H9 (cell line): Measurements from ENCODE around the gene ADGRB3. TPM values are rescaled to one million over a fixed set of nuclear protein-coding genes. Genes with fewer than 3 reads are reported as not detected.

Experiments used
- DNase-seq: peaks from one replicate; pipeline ENCODE4 v3.0.0-alpha.2; 2017
- H2AFZ ChIP-seq: one replicate; pipeline ENCODE4 v1.6.1; 2013; ENCODE audit warnings: mild to moderate bottlenecking, low read length, control low read depth, moderate library complexity
- H2AK5ac ChIP-seq: 2 replicates; pipeline ENCODE4 v1.6.1; 2013; ENCODE audit warnings: low read length, control low read depth, mixed read lengths; ENCODE audit not compliant: insufficient read length
- H2BK120ac ChIP-seq: one replicate; pipeline ENCODE4 v1.6.1; 2013; ENCODE audit warnings: low read depth, mild to moderate bottlenecking, low read length, control low read depth, inconsistent platforms; ENCODE audit not compliant: poor library complexity, severe bottlenecking
- H2BK12ac ChIP-seq: 2 replicates; pipeline ENCODE4 v1.6.1; 2013; ENCODE audit warnings: low read length, control low read depth, mixed read lengths, low read depth; ENCODE audit not compliant: insufficient read length
- H2BK15ac ChIP-seq: 2 replicates; pipeline ENCODE4 v1.6.1; 2013; ENCODE audit warnings: low read depth, low read length, control low read depth
- H2BK20ac ChIP-seq: one replicate; pipeline ENCODE4 v1.6.1; 2013; ENCODE audit warnings: low read depth, mild to moderate bottlenecking, low read length, control low read depth, inconsistent platforms; ENCODE audit not compliant: poor library complexity, severe bottlenecking
- H2BK5ac ChIP-seq: 2 replicates; pipeline ENCODE4 v1.6.1; 2013; ENCODE audit warnings: low read length, control low read depth, mixed read lengths; ENCODE audit not compliant: insufficient read length
- H3K14ac ChIP-seq: 2 replicates; pipeline ENCODE4 v1.6.1; 2013; ENCODE audit warnings: low read length, control low read depth; ENCODE audit not compliant: insufficient read depth
- H3K18ac ChIP-seq: 2 replicates; pipeline ENCODE4 v1.6.1; 2013; ENCODE audit warnings: low read depth, mild to moderate bottlenecking, mixed read lengths, low read length, control low read depth; ENCODE audit not compliant: insufficient read length
- H3K23ac ChIP-seq: 2 replicates; pipeline ENCODE4 v1.6.1; 2013; ENCODE audit warnings: low read length, control low read depth, mixed read lengths, low read depth; ENCODE audit not compliant: insufficient read length
- H3K23me2 ChIP-seq: 2 replicates; pipeline ENCODE4 v1.6.1; 2013; ENCODE audit warnings: low read depth, mild to moderate bottlenecking, mixed read lengths, low read length, control low read depth; ENCODE audit not compliant: insufficient read length, poor library complexity, severe bottlenecking
- H3K27ac ChIP-seq: 2 replicates; pipeline ENCODE4 v1.5.1; 2013; ENCODE audit warnings: low read length, control low read depth, mixed read lengths, low read depth; ENCODE audit not compliant: insufficient read length
- H3K27me3 ChIP-seq: 2 replicates; pipeline ENCODE4 v1.6.1; 2013; ENCODE audit warnings: low read length, control low read depth, inconsistent platforms; ENCODE audit not compliant: insufficient read depth
- H3K4ac ChIP-seq: 2 replicates; pipeline ENCODE4 v1.6.1; 2013; ENCODE audit warnings: low read depth, mild to moderate bottlenecking, control low read depth, inconsistent platforms, low read length, moderate library complexity
- H3K4me1 ChIP-seq: 2 replicates; pipeline ENCODE4 v1.6.1; 2013; ENCODE audit warnings: low read length, control low read depth, inconsistent platforms; ENCODE audit not compliant: insufficient read depth
- H3K4me2 ChIP-seq: 2 replicates; pipeline ENCODE4 v1.6.1; 2013; ENCODE audit warnings: low read length, control low read depth, mixed read lengths; ENCODE audit not compliant: insufficient read length, insufficient read depth
- H3K56ac ChIP-seq: 2 replicates; pipeline ENCODE4 v1.6.1; 2013; ENCODE audit warnings: low read depth, mild to moderate bottlenecking, mixed read lengths, low read length, control low read depth; ENCODE audit not compliant: insufficient read length
- H3K79me1 ChIP-seq: 2 replicates; pipeline ENCODE4 v1.6.1; 2013; ENCODE audit warnings: low read depth, mild to moderate bottlenecking, moderate library complexity, low read length, control low read depth, inconsistent platforms; ENCODE audit not compliant: insufficient read depth, poor library complexity, severe bottlenecking
- H3K79me2 ChIP-seq: 2 replicates; pipeline ENCODE4 v1.6.1; 2013; ENCODE audit warnings: low read length, control low read depth, inconsistent platforms; ENCODE audit not compliant: insufficient read depth
- H3K9ac ChIP-seq: 2 replicates; pipeline ENCODE4 v1.6.1; 2013; ENCODE audit warnings: low read length, control low read depth, mixed read lengths; ENCODE audit not compliant: insufficient read length; ENCODE audit errors: extremely low read depth
- H3K9me3 ChIP-seq: one replicate; pipeline ENCODE4 v1.6.1; 2013; ENCODE audit warnings: low read depth, low read length, inconsistent platforms; ENCODE audit not compliant: control insufficient read depth
- H3T11ph ChIP-seq: one replicate; pipeline ENCODE4 v1.6.1; 2013; ENCODE audit warnings: mild to moderate bottlenecking, low read length, control low read depth, inconsistent platforms
- H4K20me1 ChIP-seq: one replicate; pipeline ENCODE4 v1.6.1; 2013; ENCODE audit not compliant: control insufficient read depth, insufficient read length, insufficient read depth
- H4K5ac ChIP-seq: 2 replicates; pipeline ENCODE4 v1.6.1; 2013; ENCODE audit warnings: low read depth, mild to moderate bottlenecking, mixed read lengths, low read length, control low read depth; ENCODE audit not compliant: insufficient read length
- H4K8ac ChIP-seq: replicated peaks from 2 replicates; pipeline ENCODE4 v1.6.1; 2013; ENCODE audit warnings: low read length, control low read depth, mixed read lengths, low read depth; ENCODE audit not compliant: insufficient read length
- H4K91ac ChIP-seq: 2 replicates; pipeline ENCODE4 v1.6.1; 2013; ENCODE audit warnings: low read depth, mild to moderate bottlenecking, moderate library complexity, mixed read lengths, low read length, control low read depth; ENCODE audit not compliant: insufficient read length
- H3K27ac Mint-ChIP-seq, 3 experiments: 2 replicates in 2 of 3; 3 replicates in 1 of 3; pipeline ENCODE4 v1.8.0; 2020 to 2021; ENCODE audit warnings: mixed read lengths in 3 of 3, mild to moderate bottlenecking in 1 of 3, moderate library complexity in 1 of 3
- H3K27me3 Mint-ChIP-seq: 2 replicates; pipeline ENCODE4 v1.8.0; 2021; ENCODE audit warnings: low read depth, mild to moderate bottlenecking, moderate library complexity, mixed read lengths
- H3K36me3 Mint-ChIP-seq, 3 experiments: 2 replicates in 2 of 3; 3 replicates in 1 of 3; pipeline ENCODE4 v1.8.0; 2020 to 2021; ENCODE audit warnings: low read depth in 3 of 3, mixed read lengths in 3 of 3; ENCODE audit not compliant: insufficient read depth in 1 of 3
- H3K4me1 Mint-ChIP-seq, 2 experiments: 2 replicates each; pipeline ENCODE4 v1.8.0; 2020; ENCODE audit warnings: mixed read lengths in 2 of 2
- H3K4me3 Mint-ChIP-seq, 2 experiments: 2 replicates in 1 of 2; 3 replicates in 1 of 2; pipeline ENCODE4 v1.8.0; 2020 to 2021; ENCODE audit warnings: mild to moderate bottlenecking in 2 of 2, mixed read lengths in 2 of 2, moderate library complexity in 1 of 2
- H3K9me3 Mint-ChIP-seq, 2 experiments: 2 replicates in 1 of 2; 3 replicates in 1 of 2; pipeline ENCODE4 v1.8.0; 2020; ENCODE audit warnings: mild to moderate bottlenecking in 2 of 2, mixed read lengths in 2 of 2, moderate library complexity in 1 of 2
- CTCF ChIP-seq: fragments of 200-600 bp; sonication (generic); conservative IDR thresholded peaks from 3 replicates; pipeline ENCODE4 v1.8.0; 2021; ENCODE audit warnings: antibody characterized with exemption, mild to moderate bottlenecking
- total RNA-seq: library from RNA; stranded (reverse); gene quantifications from 2 replicates; pipeline ENCODE4 v1.2.1, GENCODE V29; 2021

ADGRB3 gene
- total RNA-seq, 1 experiment from 2014 or later, result 0.37 TPM

- no peaks in the 10 kb centered on the region for H3K4me1 ChIP-seq
- no peaks in the 10 kb centered on the region for H3K9me3 ChIP-seq
- no peak overlapping the region for H2AFZ ChIP-seq
- peaks cover 2 to 3% of the 10 kb centered on the region in 2 experiments for H3K4me1 Mint-ChIP-seq
- H2AK5ac ChIP-seq, result no peak overlapping the region
- H3T11ph ChIP-seq, result no peak overlapping the region
- no peak overlapping the region for H3K4me2 ChIP-seq
- no peaks in the 10 kb centered on the region for H3K36me3 Mint-ChIP-seq
- no peak for TF ChIP-seq CTCF
- H3K4ac ChIP-seq, result no peak overlapping the region
- H4K91ac ChIP-seq, result no peak overlapping the region
- H4K8ac ChIP-seq, result no peak overlapping the region
- H3K9ac ChIP-seq, result no peak overlapping the region
- H2BK20ac ChIP-seq, result no peak overlapping the region
- no peak overlapping the region for H3K23ac ChIP-seq
- no peak overlapping the region for H2BK5ac ChIP-seq
- H3K23me2 ChIP-seq, result no peaks in the 10 kb centered on the region
- no peaks in the 10 kb centered on the region for H3K79me2 ChIP-seq
- H2BK120ac ChIP-seq, result no peak overlapping the region
- no peak overlapping the region for H3K56ac ChIP-seq
- H3K18ac ChIP-seq, result no peak overlapping the region
- no peaks in the 10 kb centered on the region for H4K20me1 ChIP-seq
- H3K27me3 Mint-ChIP-seq, result no peaks in the 10 kb centered on the region
- no peak overlapping the region for H3K27ac Mint-ChIP-seq
- no peak overlapping the region for H3K4me3 Mint-ChIP-seq
- no peak overlapping the region for H3K14ac ChIP-seq
- H3K27ac ChIP-seq, result no peak overlapping the region
- no peak overlapping the region for H4K5ac ChIP-seq
- H3K9me3 Mint-ChIP-seq, result no peaks in the 10 kb centered on the region
- H2BK12ac ChIP-seq, result no peak overlapping the region
- H3K79me1 ChIP-seq, result no peaks in the 10 kb centered on the region
- no peaks in the 10 kb centered on the region for H3K27me3 ChIP-seq
- no peak overlapping the region for H2BK15ac ChIP-seq
- no peak for DNase-seq
Measured at GRCh38 chr6:69314531-69314930, 679.4 kb downstream of the ADGRB3 start.
